HepG2 (cell line): ENCODE results near the gene PRSS53. TPM values are rescaled to one million over a fixed set of nuclear protein-coding genes. Genes with fewer than 3 reads are reported as not detected.

Source experiments
- EHMT2 ChIP-seq: fragments of 200-600 bp; sonication (generic); IDR thresholded peaks from 2 replicates; pipeline ENCODE4 v1.7.0; 2017; ENCODE audit warnings: antibody characterized with exemption, low read depth, low read length, borderline replicate concordance
- FOSL2 ChIP-seq: sonication (generic); formaldehyde crosslinking; IDR thresholded peaks from 2 replicates; pipeline ENCODE4 v1.4.0; 2020; ENCODE audit warnings: missing genetic modification reagents
- FOXO1 ChIP-seq: sonication (generic); formaldehyde crosslinking; IDR thresholded peaks from 2 replicates; pipeline ENCODE4 v1.4.0; 2020; ENCODE audit warnings: missing genetic modification reagents
- KDM4B ChIP-seq: sonication (generic); formaldehyde crosslinking; IDR thresholded peaks from 2 replicates; pipeline ENCODE4 v1.4.0; 2020; ENCODE audit warnings: missing genetic modification reagents
- KLF16 ChIP-seq, 2 experiments: sonication (generic) in 1 of 2; formaldehyde crosslinking in 1 of 2; IDR thresholded peaks; 2 replicates each; pipeline versions ENCODE4 v1.6.1 to v1.8.0; 2016 to 2023; ENCODE audit warnings: missing genetic modification reagents in 2 of 2, missing compliant biosample characterization in 1 of 2
- MAF1 ChIP-seq: sonication (generic); formaldehyde crosslinking; IDR thresholded peaks from 2 replicates; pipeline ENCODE4 v1.5.0; 2020; ENCODE audit warnings: missing genetic modification reagents, borderline replicate concordance
- NR2C2 ChIP-seq: sonication (generic); formaldehyde crosslinking; IDR thresholded peaks from 2 replicates; pipeline ENCODE4 v1.4.0; 2020; ENCODE audit warnings: missing genetic modification reagents, mild to moderate bottlenecking, moderate library complexity, borderline replicate concordance
- PTBP1 ChIP-seq: fragments of 200-400 bp; formaldehyde crosslinking; IDR thresholded peaks from 2 replicates; pipeline ENCODE4 v1.6.1; 2018; ENCODE audit warnings: low read length, low read depth; ENCODE audit not compliant: poor library complexity, severe bottlenecking
- RBAK ChIP-seq: sonication (generic); formaldehyde crosslinking; IDR thresholded peaks from 2 replicates; pipeline ENCODE4 v1.5.1; 2020; ENCODE audit warnings: mild to moderate bottlenecking, missing genetic modification reagents
- TEAD3 ChIP-seq: optimal IDR thresholded peaks from 2 replicates; pipeline ENCODE3; 2016; ENCODE audit warnings: borderline replicate concordance
- ZNF614 ChIP-seq: IDR thresholded peaks from 2 replicates; pipeline ENCODE4 v1.6.1; 2018; ENCODE audit warnings: missing biosample characterization, missing genetic modification reagents, inconsistent platforms, borderline replicate concordance
- ZNF619 ChIP-seq: sonication (generic); formaldehyde crosslinking; IDR thresholded peaks from 2 replicates; pipeline ENCODE4 v1.4.0; 2020; ENCODE audit warnings: mild to moderate bottlenecking, missing genetic modification reagents
- ZNF83 ChIP-seq: sonication (generic); formaldehyde crosslinking; IDR thresholded peaks from 2 replicates; pipeline ENCODE4 v1.4.0; 2020; ENCODE audit warnings: missing genetic modification reagents, mild to moderate bottlenecking, borderline replicate concordance
- polyA plus RNA-seq, 8 experiments: library from polyadenylated mRNA; depleted of rRNA in 3 of 8; stranded (reverse) in 7 of 8; unstranded in 1 of 8; fragments of >200 nt; fragmentation: Illumina TruSeq in 4 of 8; extraction: Trizol in 4 of 8; gene quantifications; 2 replicates each; pipeline versions ENCODE4 v1.2.1 to v1.2.3, GENCODE V29; 2011 to 2016; ENCODE audit warnings: low read depth in 4 of 8, missing spikeins in 1 of 8, mixed read lengths in 1 of 8; ENCODE audit not compliant: insufficient read depth in 1 of 8
- total RNA-seq, 5 experiments: library from RNA; depleted of rRNA; stranded (reverse); fragments of >200 nt; fragmentation: Illumina TruSeq; extraction: Trizol; gene quantifications; 2 replicates each; pipeline ENCODE4 v1.2.3, GENCODE V29; 2016; ENCODE audit warnings: low read depth in 1 of 5
- TF ChIP-seq, protein P1 (sequence below): sonication (generic); formaldehyde crosslinking; IDR thresholded peaks from 2 replicates; pipeline ENCODE4 v1.8.0; 2022; ENCODE audit warnings: mild to moderate bottlenecking, missing genetic modification reagents, moderate library complexity
- TF ChIP-seq, protein P2 (sequence below): IDR thresholded peaks from 2 replicates; pipeline ENCODE4 v1.4.0; 2020; ENCODE audit warnings: mild to moderate bottlenecking, missing genetic modification reagents
- TF ChIP-seq, protein P3 (sequence below): sonication (generic); formaldehyde crosslinking; IDR thresholded peaks from 2 replicates; pipeline ENCODE4 v1.4.0; 2020; ENCODE audit warnings: missing genetic modification reagents, borderline replicate concordance
- TF ChIP-seq, protein P4 (sequence below): sonication (generic); formaldehyde crosslinking; IDR thresholded peaks from 2 replicates; pipeline ENCODE4 v1.5.0; 2020; ENCODE audit warnings: mild to moderate bottlenecking, missing genetic modification reagents

PRSS53 gene
- total and polyA plus RNA-seq, 2 of the 13 experiments (the other 11 are each of a cell fraction or from before 2014, with no cell fraction given) = 2.2 to 7.4 TPM

DNA sequence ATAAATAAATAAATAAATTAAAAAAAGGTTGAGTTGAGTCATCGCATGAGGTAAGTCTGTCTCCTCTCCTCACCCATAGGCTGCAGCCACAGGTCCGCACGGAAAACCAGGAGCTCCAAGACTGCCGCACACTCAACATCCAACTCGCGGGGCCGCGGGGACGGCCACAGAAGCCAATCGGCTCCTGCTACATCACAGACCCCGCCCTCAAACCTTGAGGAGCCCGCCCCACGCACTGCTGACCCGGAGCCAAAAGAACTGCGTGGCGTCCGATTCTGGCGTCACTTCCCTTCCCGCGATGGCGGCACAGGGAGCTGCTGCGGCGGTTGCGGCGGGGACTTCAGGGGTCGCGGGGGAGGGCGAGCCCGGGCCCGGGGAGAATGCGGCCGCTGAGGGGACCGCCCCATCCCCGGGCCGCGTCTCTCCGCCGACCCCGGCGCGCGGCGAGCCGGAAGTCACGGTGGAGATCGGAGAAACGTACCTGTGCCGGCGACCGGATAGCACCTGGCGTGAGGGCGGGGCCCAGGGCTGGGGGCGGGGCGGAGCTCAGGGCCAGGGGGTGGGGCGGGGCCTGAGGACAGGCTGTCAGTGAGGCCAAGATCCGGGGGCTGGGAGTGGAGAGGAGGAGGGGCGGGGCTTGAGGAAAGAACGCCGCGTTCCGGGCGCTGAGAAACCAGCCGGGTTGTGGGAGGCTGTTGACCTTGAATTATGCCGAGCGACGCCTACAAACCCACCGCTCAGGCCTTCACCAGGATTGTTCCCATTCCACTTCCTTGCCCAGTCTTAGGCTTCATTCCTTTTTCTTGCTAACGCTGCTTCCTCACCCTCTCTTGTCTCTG, 28.9 kb upstream of the PRSS53 start, which contains the start of gene KAT8 (continued):
- TF ChIP-seq KDM4B (CRISPR knock-in tag) = peak; percentile 81; the same call in 1 of the 2 replicates
- TF ChIP-seq, protein P1, sequence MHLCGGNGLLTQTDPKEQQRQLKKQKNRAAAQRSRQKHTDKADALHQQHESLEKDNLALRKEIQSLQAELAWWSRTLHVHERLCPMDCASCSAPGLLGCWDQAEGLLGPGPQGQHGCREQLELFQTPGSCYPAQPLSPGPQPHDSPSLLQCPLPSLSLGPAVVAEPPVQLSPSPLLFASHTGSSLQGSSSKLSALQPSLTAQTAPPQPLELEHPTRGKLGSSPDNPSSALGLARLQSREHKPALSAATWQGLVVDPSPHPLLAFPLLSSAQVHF = peak; percentile 62; the same call in 1 of the 2 replicates
- TF ChIP-seq RBAK = no peak
- peak; percentile 51; the same call in 1 of the 2 replicates for TF ChIP-seq FOXO1 (CRISPR knock-in tag)
- TF ChIP-seq, protein P2, sequence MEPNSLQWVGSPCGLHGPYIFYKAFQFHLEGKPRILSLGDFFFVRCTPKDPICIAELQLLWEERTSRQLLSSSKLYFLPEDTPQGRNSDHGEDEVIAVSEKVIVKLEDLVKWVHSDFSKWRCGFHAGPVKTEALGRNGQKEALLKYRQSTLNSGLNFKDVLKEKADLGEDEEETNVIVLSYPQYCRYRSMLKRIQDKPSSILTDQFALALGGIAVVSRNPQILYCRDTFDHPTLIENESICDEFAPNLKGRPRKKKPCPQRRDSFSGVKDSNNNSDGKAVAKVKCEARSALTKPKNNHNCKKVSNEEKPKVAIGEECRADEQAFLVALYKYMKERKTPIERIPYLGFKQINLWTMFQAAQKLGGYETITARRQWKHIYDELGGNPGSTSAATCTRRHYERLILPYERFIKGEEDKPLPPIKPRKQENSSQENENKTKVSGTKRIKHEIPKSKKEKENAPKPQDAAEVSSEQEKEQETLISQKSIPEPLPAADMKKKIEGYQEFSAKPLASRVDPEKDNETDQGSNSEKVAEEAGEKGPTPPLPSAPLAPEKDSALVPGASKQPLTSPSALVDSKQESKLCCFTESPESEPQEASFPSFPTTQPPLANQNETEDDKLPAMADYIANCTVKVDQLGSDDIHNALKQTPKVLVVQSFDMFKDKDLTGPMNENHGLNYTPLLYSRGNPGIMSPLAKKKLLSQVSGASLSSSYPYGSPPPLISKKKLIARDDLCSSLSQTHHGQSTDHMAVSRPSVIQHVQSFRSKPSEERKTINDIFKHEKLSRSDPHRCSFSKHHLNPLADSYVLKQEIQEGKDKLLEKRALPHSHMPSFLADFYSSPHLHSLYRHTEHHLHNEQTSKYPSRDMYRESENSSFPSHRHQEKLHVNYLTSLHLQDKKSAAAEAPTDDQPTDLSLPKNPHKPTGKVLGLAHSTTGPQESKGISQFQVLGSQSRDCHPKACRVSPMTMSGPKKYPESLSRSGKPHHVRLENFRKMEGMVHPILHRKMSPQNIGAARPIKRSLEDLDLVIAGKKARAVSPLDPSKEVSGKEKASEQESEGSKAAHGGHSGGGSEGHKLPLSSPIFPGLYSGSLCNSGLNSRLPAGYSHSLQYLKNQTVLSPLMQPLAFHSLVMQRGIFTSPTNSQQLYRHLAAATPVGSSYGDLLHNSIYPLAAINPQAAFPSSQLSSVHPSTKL (CRISPR knock-in tag) = peak; percentile 62
- TF ChIP-seq NR2C2 = peak; percentile 99
- TF ChIP-seq MAF1 = peak; percentile 33; the same call in 1 of the 2 replicates
- TF ChIP-seq, protein P3, sequence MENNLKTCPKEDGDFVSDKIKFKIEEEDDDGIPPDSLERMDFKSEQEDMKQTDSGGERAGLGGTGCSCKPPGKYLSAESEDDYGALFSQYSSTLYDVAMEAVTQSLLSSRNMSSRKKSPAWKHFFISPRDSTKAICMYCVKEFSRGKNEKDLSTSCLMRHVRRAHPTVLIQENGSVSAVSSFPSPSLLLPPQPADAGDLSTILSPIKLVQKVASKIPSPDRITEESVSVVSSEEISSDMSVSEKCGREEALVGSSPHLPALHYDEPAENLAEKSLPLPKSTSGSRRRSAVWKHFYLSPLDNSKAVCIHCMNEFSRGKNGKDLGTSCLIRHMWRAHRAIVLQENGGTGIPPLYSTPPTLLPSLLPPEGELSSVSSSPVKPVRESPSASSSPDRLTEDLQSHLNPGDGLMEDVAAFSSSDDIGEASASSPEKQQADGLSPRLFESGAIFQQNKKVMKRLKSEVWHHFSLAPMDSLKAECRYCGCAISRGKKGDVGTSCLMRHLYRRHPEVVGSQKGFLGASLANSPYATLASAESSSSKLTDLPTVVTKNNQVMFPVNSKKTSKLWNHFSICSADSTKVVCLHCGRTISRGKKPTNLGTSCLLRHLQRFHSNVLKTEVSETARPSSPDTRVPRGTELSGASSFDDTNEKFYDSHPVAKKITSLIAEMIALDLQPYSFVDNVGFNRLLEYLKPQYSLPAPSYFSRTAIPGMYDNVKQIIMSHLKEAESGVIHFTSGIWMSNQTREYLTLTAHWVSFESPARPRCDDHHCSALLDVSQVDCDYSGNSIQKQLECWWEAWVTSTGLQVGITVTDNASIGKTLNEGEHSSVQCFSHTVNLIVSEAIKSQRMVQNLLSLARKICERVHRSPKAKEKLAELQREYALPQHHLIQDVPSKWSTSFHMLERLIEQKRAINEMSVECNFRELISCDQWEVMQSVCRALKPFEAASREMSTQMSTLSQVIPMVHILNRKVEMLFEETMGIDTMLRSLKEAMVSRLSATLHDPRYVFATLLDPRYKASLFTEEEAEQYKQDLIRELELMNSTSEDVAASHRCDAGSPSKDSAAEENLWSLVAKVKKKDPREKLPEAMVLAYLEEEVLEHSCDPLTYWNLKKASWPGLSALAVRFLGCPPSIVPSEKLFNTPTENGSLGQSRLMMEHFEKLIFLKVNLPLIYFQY (CRISPR knock-in tag) = no peak; the same call in 1 of the 2 replicates
- TF ChIP-seq EHMT2 = no peak
- TF ChIP-seq TEAD3 (CRISPR knock-in tag) = peak; percentile 44
- TF ChIP-seq ZNF619 (CRISPR knock-in tag) = no peak
- no peak for TF ChIP-seq PTBP1
- peak in 1 of 2 experiments; percentile 94; a peak in 2 of 4 replicates for TF ChIP-seq KLF16 (CRISPR knock-in tag; IDR thresholded peaks at IDR 0.05)
- peak; percentile 94 for TF ChIP-seq ZNF614
- TF ChIP-seq ZNF83 (CRISPR knock-in tag) = 0 out of 2 replicates have a peak, but pooled peaks have one; percentile 11
- TF ChIP-seq, protein P4, sequence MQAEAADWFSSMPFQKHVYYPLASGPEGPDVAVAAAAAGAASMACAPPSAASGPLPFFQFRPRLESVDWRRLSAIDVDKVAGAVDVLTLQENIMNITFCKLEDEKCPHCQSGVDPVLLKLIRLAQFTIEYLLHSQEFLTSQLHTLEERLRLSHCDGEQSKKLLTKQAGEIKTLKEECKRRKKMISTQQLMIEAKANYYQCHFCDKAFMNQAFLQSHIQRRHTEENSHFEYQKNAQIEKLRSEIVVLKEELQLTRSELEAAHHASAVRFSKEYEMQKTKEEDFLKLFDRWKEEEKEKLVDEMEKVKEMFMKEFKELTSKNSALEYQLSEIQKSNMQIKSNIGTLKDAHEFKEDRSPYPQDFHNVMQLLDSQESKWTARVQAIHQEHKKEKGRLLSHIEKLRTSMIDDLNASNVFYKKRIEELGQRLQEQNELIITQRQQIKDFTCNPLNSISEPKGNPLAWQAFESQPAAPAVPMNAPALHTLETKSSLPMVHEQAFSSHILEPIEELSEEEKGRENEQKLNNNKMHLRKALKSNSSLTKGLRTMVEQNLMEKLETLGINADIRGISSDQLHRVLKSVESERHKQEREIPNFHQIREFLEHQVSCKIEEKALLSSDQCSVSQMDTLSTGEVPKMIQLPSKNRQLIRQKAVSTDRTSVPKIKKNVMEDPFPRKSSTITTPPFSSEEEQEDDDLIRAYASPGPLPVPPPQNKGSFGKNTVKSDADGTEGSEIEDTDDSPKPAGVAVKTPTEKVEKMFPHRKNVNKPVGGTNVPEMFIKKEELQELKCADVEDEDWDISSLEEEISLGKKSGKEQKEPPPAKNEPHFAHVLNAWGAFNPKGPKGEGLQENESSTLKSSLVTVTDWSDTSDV = peak; percentile 33; the same call in 1 of the 2 replicates
- TF ChIP-seq FOSL2 (CRISPR knock-in tag) = peak; percentile 36; the same call in 1 of the 2 replicates
